ENCODE results near the gene TMED10. TPM values are rescaled to one million over a fixed set of nuclear protein-coding genes. Genes with fewer than 3 reads are reported as not detected.

The TMED10 gene
- total and polyA plus RNA-seq, 10 donors: 33.3 to 212 (median 171) TPM

DNA sequence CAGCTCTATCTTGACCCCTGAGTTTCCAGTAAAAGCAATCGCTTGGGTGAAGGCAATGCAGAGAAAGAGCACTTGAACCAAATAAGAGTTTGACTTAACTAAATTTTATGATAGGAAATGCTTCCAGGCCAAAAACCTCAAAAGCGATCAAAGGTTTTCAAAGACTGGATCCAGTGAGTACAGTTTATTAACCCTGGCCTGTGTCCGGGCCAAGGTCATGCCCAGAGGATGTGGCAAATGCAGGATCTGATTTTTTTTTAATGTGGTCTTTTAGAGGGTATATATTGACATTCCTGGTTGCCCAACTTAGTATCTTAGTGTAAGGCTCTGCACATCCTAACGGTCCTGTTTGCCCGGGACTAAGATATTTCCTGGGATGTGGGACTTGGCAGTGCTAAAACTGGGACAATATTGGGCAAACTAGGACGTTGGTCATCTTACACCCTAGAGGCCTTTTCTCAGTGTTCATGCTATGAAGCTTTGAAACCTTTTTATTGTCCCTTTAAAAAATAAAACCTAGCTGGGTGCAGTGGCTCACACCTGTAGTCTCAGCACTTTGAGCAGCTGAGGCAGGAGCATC is 40.1 kb upstream of the TMED10 start:
- no peak for DNase-seq
- 74 to 82% (median 76%) methylated on average over 6 of the region's 6 CpGs for WGBS, 5 donors
- Histone ChIP-seq H3K27me3 (replicated peaks in 1 of 7) (no peaks in the 10 kb centered on the region), H3K9me3 (no peaks in the 10 kb centered on the region), H3K4me1 (peaks cover 0 to 33% (median 13%) of the 10 kb centered on the region in 6 donors), H3K4me3 (no peak overlapping the region), H3K36me3 (no peaks in the 10 kb centered on the region), H3K27ac (peak overlapping the region in 2 of 8 donors; percentile 26 to 37)
- TF ChIP-seq POLR2A (IDR thresholded peaks at IDR 0.05): no peak
- TF ChIP-seq POLR2AphosphoS5 (IDR thresholded peaks at IDR 0.05): no peak
- TF ChIP-seq, protein P1, sequence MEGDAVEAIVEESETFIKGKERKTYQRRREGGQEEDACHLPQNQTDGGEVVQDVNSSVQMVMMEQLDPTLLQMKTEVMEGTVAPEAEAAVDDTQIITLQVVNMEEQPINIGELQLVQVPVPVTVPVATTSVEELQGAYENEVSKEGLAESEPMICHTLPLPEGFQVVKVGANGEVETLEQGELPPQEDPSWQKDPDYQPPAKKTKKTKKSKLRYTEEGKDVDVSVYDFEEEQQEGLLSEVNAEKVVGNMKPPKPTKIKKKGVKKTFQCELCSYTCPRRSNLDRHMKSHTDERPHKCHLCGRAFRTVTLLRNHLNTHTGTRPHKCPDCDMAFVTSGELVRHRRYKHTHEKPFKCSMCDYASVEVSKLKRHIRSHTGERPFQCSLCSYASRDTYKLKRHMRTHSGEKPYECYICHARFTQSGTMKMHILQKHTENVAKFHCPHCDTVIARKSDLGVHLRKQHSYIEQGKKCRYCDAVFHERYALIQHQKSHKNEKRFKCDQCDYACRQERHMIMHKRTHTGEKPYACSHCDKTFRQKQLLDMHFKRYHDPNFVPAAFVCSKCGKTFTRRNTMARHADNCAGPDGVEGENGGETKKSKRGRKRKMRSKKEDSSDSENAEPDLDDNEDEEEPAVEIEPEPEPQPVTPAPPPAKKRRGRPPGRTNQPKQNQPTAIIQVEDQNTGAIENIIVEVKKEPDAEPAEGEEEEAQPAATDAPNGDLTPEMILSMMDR (IDR thresholded peaks at IDR 0.05 in 8 of 11, conservative IDR thresholded peaks at IDR 0.05 in 3 of 11): no peak
- intact Hi-C loops (cut with DNase I; ENCODE audit: low total_unique reads): no loop called here

DNA sequence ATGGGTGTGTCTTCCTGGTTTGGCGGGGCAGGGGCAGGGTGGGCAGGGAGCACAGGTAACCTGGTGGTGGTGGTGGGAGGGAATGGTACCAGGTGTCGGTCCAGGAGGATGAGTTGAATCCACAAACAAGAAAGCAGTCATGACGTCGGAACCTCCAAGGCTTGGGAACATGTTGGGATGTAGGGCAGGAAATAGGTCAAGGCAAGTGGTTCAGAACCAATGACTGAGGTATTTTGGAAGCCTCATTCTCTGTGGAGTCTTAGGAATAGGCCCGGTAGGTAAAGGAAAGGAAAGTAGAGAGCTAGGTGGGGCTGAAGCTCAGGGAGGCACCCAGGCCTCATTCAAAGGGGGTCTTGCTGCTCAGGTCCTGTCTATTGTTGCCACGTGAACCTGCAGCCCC is 39.1 kb upstream of the TMED10 start:
- Histone ChIP-seq H3K36me3 (no peaks in the 10 kb centered on the region), H3K27me3 (replicated peaks in 1 of 7) (no peaks in the 10 kb centered on the region), H3K9me3 (no peaks in the 10 kb centered on the region), H3K4me1 (peaks cover 0 to 27% (median 11%) of the 10 kb centered on the region in 6 donors), H3K27ac (peak overlapping the region in 3 of 8 donors; percentile 15 to 46 (median 37)), H3K4me3 (no peak overlapping the region)
- intact Hi-C loops (cut with DNase I; ENCODE audit: low total_unique reads): no loop called here
- WGBS, 5 donors: 72 to 81% (median 77%) methylated on average over 6 of the region's 6 CpGs
- TF ChIP-seq POLR2A (IDR thresholded peaks at IDR 0.05) (no peak), POLR2AphosphoS5 (IDR thresholded peaks at IDR 0.05) (no peak)
- TF ChIP-seq, protein P1 (IDR thresholded peaks at IDR 0.05 in 8 of 11, conservative IDR thresholded peaks at IDR 0.05 in 3 of 11): no peak
- DNase-seq: no peak

DNA sequence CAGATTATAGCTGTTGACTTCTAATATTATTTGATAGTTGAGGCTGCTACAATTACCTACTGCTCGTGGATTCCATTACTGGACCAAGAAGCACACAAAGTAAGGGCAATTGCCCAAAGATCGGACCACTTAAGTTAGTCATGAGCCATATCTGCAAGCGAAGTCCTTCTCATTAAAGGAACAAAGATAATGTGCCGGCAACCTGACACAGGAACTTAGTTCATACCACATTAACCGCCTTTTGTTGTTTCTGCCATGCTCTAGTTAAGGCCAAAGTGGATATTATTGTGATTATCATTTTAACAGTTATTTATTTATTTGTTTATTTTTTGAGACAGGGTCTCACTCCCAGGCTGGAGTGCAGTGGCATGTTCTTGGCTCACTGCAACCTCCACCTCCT is 38.1 kb upstream of the TMED10 start:
- Histone ChIP-seq H3K9me3 (no peaks in the 10 kb centered on the region), H3K27ac (no peak overlapping the region), H3K36me3 (no peaks in the 10 kb centered on the region), H3K27me3 (replicated peaks in 1 of 7) (no peaks in the 10 kb centered on the region), H3K4me1 (peaks cover 0 to 19% (median 7%) of the 10 kb centered on the region in 6 donors), H3K4me3 (no peak overlapping the region)
- intact Hi-C loops (cut with DNase I; ENCODE audit: low total_unique reads): no loop called here
- DNase-seq: no peak
- TF ChIP-seq POLR2AphosphoS5 (IDR thresholded peaks at IDR 0.05): no peak
- TF ChIP-seq POLR2A (IDR thresholded peaks at IDR 0.05): no peak
- TF ChIP-seq, protein P1 (IDR thresholded peaks at IDR 0.05 in 8 of 11, conservative IDR thresholded peaks at IDR 0.05 in 3 of 11): no peak
- 85 to 94% (median 91%) methylated on average over 5 of the region's 5 CpGs for WGBS, 5 donors

DNA sequence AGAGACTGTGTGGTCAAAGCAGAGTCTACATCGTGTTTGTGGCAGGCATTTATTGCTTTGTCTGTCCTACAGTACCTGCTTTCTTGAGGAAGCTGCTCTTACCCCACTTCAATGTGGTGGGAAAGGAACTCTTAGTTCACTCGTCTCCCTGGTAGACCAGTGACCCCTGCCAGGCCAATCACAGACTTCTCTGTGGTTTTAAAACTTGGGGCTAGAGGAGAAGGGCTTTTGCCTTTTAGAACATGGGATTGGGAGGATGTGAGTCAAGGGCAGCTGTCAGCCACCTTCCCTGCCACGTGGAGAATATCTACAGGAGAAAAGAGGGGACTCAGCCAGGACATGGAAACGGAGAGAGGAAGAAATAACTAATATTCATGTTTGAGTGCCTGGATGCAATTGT is 36.8 kb upstream of the TMED10 start:
- intact Hi-C loops (cut with DNase I; ENCODE audit: low total_unique reads): no loop called here
- no peak overlapping the region for H3K4me3 ChIP-seq

More for the DNA sequence above, 36.8 kb upstream of the TMED10 start:
- TF ChIP-seq, protein P1 (IDR thresholded peaks at IDR 0.05 in 8 of 11, conservative IDR thresholded peaks at IDR 0.05 in 3 of 11): no peak
- no peak for TF ChIP-seq POLR2AphosphoS5 (IDR thresholded peaks at IDR 0.05)
- no peak for TF ChIP-seq POLR2A (IDR thresholded peaks at IDR 0.05)
- WGBS, 5 donors: 43 to 59% (median 50%) methylated on average over 4 of the region's 4 CpGs
- Histone ChIP-seq H3K4me1 (peaks cover 0 to 19% (median 7%) of the 10 kb centered on the region in 6 donors), H3K27me3 (replicated peaks in 1 of 7) (no peaks in the 10 kb centered on the region), H3K27ac (no peak overlapping the region), H3K36me3 (no peaks in the 10 kb centered on the region), H3K9me3 (no peaks in the 10 kb centered on the region)
- DNase-seq: no peak

Measured in spleen (tissue), 11 donors.